ENCODE measurements around the gene SRRM4.

GRCh38 chr12:119147847-119148448, 166.6 kb downstream of the SRRM4 start:
- no peak for TF ChIP-seq CTCF (conservative IDR thresholded peaks at IDR 0.05; ENCODE audit: low read depth, low read length)
- TF ChIP-seq EZH2 (IDR thresholded peaks at IDR 0.05; ENCODE audit: low read length, unreplicated experiment) = no peak
- no peak for TF ChIP-seq EZH2phosphoT487 (IDR thresholded peaks at IDR 0.05; ENCODE audit: borderline replicate concordance, low read length)
